ENCODE data around the gene NDEL1.

The NDEL1 gene

DNA sequence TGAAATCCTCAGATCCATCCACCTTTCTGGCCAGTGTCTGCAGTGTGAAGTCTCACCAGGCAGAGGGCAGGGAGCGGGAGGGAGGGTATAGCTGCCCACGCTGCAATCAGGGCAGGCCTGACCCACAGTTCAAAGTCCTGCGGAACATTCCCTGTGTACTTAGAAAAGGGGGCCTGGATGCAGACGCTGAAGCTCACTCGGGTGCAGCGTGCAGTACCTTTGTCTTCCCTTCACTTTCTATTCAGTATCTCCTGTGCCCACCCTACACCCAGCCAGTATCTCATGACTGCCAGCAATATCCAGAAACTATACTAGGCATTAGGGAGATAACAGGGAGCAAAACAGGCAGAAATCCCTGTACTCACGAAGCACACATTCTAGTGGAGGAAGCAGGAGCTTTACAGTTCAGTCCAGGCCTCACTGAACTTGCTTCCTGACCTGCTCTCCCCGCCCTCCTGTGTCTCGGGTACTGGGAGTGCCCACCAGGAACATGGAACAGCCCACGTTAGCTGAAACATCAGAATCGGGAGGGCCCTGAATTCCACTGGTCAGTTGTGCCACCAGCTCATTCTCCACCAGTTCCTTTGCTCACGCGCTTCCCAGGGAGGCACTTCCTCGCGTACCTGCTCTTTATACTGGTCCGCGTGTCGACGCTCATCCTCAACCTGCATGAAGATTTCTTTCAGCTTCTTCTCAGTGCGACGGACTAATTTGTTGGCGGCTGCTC, 42.2 kb downstream of the NDEL1 start:
- no peak for DNase-seq (ENCODE audit: low read depth in 3 of 3)

DNA sequence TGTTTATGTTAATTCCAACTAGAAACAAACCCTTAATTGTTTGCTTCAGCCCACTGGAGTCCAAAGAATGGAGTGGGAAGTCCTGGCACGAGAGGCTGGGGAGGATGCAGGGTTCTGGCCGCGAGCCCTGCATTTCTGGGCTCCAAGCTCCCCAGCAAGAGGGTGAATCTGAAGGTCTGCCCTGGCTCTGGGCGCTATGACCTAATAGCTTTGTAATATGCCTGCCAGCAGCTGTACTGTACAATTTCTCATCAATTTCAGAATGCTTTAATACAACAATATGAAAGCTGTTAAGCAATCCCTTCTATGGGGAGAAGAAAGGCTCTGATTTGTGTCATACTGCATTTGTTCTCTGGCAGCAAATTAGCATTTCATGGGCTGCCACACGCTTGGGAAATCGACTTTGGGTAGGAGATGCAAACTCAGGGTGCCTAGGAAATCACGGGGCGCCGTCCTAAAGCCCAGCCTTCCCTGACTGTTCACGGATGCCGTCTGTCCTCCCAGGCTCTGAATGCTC, 43.8 kb downstream of the NDEL1 start:
- no peak for DNase-seq (ENCODE audit: low read depth in 3 of 3)

DNA sequence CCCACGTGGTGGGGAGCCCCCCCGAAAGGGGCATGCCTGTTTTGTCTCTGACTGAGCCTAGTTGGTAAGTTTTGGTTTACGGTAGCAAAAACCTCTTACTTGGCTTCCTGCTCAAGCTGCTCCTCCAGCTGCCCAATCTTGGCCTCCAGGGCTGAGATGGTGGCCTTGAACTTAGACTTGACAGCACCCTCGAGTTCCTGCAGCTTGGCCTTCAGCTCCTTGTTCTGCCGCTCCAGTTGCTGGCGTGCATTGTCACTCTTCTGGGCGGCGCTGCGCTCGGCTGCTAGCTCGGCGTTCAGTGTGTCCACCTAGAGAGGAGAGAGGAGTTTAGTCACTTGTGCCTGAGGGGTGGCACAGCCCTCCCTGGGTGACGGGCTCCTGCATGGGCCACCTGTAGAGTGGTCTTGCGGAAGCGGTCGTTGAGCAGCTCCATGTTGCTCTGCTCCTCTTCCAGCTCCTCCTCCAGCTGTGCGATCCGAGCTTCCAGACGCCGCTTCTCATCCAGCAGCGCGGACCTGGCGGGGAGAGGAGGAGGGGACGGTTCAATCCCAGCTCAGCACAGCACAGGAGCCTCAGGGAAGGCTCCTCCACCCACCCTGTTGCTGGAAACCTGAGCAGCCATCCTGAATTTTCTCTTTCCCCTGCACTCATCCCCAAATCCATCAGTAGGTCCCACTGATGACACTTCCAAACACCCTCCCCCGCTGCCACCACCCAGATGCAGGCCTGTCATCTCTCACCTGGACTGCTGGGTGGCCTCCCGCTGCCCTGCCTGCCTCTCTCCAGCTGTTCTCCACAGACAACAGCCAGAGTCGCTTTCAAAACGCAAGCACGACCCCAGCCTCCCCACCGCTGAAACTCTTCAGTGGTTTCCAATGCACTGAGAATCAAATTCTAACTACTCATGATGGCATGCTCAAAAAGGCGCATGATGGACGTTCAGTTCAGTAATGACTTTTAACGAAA, 44.6 kb downstream of the NDEL1 start:
- DNase-seq (ENCODE audit: low read depth in 3 of 3) = no peak

DNA sequence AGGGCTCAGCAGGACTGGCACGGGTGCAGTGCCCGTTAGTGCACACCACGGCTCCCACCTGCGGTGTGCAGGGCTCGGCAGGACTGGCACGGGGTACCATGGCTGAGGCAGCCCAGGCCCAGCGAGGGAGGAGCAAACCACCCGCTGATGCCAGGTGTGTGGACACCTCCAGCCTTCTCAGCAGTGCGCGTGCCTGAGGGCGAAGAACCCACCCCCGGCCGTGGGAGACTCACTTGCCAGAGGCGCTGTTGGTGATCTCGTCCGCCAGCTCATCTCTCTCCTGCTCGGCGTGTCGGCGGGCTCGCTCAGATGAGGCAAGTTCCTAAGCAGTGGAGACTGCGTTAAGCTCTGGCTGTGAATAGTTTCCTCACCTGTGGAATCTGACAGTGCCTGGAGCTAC, 45.4 kb downstream of the NDEL1 start:
- no peak for DNase-seq (ENCODE audit: low read depth in 3 of 3)

DNA sequence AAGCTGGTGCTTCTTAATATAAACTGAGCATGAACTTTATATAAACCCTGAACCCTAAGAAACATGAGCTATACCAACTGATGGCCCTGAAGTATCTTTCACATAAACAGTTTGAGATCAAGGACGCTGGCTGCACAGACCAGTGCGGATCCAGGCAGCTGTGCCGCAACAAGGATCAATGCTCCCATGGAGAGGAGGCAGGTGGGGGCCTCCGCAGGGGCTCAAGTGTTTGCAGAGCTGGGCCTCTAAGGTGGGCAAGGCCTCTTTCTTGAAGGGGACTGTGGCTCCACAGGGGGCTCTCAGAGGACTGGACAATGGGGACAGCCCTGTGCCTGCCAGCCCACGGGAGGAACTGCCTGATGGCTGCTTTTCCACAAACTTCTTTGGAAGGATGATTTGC, 46.0 kb downstream of the NDEL1 start:
- no peak for DNase-seq (ENCODE audit: low read depth in 3 of 3)

DNA sequence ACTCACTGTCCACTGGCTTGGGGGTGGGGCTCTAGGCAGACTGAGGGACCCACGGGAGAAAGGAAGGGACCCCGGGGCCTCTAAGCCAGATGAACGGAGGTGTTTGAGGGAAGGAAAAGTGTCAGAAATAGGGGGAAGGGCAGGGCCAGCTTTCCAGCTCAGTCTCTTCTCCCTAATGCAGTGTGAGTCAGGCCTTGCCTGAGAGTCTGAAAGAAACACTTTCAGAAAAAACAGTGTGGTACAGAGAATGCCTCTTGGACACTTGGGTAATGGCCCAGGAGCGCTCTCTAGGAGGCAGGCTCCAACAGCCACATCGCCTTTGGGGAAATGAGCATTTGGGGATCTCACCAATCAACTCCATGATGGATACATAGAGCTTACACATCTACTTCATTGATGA, 46.9 kb downstream of the NDEL1 start:
- DNase-seq (ENCODE audit: low read depth in 3 of 3) = no peak

DNA sequence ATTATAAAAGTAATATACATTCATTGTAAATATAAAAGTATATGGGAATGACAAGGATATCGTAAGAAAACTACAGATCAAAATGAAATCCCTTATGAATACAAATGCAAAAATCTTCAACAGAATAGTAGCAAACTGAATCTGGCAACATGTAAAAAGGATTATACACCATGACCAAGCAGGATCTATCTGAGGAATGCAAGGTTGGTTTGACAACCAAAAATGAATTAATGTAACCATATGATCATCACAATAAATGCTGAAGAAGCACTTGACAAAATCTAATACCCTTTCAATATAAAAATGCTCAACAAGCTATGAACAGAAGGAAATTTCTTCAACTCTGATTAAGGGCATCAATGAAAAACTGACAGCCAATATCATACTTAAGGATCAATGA, 48.8 kb downstream of the NDEL1 start:
- DNase-seq (ENCODE audit: low read depth in 3 of 3) = no peak

DNA sequence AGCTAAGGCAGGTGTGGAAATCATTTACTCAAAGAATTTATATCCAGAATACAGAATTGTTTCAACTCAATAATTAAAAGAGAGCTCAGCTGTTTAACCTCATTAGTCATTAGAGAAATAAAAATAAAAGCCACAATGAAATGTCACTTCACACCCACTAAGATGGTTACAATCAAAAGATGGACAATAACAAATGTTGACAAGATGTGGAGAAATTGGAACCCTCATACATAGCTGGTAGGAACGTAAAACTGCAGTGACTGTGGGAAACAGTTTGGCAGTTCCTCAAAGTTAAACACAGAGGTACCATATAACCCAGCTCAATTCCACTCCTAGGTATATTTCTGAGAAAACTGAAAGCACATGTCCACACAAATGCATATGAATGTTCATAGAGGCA, 49.8 kb downstream of the NDEL1 start:
- no peak for DNase-seq (ENCODE audit: low read depth in 3 of 3)

DNA sequence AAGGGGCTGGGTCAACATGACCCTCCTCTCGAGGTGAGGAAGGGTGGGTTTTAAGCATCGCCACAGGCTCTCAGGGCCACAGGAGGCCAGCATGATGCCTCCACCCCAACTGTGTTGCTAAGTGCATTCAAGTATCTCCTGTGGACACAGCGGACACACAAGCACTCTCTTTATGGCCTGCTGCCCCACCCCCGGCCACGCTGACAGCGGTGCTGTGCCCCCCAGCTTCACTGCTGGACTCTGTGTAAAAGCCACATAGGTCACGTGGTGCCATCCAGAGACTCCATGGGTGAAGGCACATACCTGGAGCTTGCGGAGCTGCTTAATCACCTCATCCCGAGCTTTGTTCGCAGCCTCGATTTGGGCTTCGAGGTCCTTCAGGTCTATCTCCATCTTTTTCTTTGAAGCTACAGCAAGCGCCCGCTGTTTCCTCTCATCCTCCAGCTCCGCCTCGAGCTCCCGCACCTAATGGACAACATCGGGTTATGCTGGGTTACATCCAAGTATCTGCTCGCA, 51.5 kb downstream of the NDEL1 start:
- no peak for DNase-seq (ENCODE audit: low read depth in 3 of 3)

DNA sequence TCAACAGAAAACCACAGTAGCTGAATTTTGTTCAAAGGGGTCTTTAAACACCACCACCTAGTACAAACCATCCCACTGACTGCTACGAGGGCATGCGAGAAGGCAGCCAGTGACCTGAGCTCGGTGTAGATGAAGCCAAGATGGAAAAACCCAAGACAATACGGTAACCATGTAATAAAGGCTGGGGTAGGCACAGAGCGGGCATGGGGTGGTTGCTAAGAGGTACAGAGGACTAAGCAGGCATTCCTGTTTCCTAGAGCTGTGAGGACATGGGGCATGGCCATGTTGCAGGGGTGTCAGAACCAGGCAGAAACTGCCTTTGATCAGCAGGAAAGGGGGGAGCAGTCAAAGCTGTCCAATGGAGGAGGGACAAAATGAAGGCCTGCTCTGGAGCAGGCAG, 52.1 kb downstream of the NDEL1 start:
- no peak for DNase-seq (ENCODE audit: low read depth in 3 of 3)

DNA sequence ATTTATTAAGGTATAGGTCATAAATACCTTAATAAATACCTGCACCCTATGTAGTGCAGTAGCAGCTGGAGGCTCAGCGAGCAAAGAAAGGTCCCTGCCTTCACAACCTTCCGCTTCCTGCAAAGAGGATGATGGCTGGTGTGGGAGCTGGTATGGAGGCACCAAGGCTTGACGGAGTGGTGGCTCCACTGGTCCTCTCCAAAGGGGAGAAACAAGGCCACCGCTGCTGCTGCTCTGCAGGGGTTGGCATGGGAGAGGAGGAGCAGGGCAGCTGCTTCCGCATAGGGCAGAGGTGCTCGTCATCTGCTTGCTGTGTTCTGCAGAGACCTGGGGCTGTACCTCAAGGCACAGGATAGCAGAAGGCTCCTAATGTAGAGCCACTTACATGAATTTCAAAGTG, 52.8 kb downstream of the NDEL1 start:
- DNase-seq (ENCODE audit: low read depth in 3 of 3) = no peak

DNA sequence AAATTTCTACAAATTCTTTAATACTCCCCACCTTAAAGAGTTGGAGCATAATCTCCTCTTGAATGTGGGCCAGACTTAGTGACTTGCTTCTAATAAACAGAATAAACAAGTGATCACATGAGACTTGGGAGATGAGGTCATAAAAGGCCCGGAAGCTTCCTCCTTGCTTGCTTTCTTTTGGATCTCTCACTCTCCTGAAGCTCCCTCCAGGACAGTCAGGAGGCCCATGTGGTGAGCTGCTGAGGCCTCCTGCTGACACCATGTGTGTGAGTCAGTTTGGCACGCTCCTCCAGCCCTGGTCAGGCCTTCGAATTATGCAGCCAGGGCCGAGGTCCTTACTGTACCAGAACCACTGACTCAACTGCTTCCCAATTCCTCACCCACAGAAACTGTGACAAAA, 53.2 kb downstream of the NDEL1 start:
- no peak for DNase-seq (ENCODE audit: low read depth in 3 of 3)

DNA sequence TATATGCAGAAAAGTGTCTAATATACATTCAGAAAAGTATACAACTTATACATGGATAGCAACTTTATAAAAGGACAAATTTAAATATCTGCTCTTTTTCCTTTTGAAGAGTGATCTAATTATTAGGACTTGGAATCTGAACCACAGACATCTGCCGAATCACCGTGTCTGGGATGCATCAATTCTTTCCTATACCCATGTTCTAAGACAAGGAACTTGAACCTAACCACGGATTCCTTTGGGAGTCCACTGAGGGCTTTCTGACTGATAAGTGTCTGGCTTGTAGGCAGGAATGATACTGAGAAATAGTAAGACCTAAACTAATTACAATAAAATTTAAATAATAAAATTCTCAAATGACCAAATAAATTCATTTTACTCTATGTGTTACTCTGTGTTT, 54.2 kb downstream of the NDEL1 start:
- DNase-seq (ENCODE audit: low read depth in 3 of 3) = no peak

DNA sequence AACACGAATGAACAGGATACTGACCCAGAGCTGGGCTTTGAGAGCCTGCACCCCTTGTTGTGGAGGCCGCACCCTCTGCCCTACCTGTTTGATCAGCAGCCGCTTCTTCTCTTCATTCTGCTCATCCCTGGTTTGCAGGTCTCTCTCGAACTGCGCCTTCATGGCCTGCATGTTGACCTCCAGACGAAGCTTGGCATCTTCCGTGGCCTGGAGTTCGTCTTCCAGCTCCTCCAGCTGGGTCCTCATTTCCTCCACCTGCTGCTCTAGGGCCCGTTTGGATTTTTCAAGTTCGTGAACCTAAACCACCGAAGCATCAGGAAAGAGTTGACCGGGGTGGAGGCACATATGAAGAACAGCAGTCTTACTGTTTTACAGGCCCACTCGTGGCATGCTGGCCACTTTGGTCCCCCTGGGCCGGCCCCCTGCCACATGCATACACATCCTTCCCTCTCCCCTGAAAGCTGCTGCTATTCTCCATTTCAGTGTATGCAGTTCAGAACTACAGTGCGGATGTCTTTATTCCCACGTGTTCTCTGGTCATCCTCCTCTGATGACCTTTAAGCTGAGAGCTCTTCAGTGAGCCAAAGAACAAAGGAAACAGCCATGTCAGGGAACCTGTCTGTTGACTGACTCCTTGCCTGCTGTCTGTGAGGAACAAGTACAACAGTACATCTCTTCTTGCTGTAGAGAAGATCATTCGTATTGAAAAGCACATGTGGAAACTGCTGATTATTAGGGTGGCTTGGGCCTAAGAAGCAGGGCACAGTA, 54.8 kb downstream of the NDEL1 start:
- DNase-seq (ENCODE audit: low read depth in 3 of 3) = no peak

DNA sequence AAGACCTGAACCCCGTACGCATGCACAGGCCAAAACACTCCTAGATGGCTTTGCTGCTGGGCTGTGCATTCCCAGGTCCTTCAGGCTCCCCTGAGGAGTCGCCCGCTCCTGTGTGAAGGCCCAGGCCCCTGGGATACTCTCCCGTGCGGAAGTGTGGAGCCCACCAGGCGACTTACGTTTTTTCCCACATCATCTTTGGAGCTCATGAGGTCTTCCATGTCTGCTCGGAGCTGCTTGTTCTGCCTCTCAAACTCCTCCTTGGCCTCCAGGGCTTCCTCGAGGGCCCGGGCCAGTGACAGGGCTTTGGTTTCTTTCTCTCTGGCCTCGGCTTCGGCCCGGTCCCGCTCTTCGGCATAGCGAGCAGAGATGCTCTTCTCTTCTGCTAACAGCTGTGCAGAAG, 56.4 kb downstream of the NDEL1 start:
- DNase-seq (ENCODE audit: low read depth in 3 of 3) = no peak

DNA sequence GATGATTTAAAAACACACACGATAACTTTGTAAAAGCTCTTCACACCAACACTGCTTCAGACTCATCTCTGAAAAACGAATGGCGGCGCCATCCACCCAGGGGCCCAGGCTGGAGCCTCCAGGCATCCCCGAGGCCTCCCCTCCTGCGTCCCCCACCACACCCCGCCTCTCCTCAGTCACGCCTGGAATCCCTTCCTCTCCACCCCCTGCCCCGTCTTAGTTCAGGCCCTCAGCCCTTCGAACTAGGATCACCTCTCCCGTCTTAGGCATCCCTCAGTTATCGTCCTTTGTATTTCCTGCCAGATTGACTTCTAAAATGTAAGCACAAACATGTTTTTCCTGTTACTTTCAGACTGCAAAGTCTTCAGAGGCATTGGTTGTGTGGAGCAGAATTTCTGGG, 58.3 kb downstream of the NDEL1 start:
- DNase-seq (ENCODE audit: low read depth in 3 of 3) = no peak

DNA sequence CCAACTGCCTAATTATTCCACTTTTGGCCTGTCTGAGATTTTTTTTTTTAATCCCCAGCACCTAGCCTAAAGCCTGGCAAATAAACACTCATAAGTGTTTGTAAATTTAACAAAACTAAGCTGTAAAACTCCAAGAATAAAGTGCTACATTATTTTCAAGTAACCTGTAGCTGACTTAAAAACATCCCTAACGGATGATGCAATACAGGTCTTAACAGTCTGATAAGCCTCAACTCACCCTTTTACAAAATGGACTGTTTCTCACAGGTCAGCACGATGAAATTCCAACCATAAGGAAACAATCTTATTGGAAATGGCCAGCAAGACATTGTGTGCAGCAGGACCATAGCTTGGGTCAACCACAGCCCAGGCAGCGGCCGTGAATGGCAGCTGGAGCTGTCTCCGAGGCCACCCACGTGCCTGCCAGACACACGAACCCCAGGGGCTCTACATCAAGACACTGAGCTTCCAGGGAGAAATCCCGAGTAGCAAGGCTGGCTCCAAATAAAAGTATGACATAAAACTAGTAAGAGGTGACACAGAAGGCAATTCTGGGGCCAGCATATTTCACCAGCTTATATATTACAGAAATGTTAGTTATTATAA, 58.9 kb downstream of the NDEL1 start:
- no peak for DNase-seq (ENCODE audit: low read depth in 3 of 3)

DNA sequence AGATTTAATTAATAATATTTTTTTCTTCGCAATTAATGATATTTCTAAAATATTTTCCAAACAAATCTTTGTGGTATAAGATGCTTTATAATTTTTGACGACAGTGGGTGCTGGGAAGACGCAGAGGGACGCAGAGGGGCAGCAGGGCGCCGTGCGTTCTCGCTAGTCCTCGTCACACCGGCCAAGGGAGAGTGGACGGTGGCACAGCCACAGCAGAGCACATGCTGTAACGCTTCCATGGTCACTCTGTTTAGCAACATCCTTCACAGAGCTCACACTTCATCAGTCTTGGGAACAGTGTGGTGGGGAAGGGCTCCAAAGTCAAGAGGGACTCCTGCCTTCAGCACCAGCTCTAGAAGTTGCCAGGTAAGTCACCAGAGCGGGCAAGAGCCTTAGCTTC, 60.4 kb downstream of the NDEL1 start:
- DNase-seq (ENCODE audit: low read depth in 3 of 3) = no peak

DNA sequence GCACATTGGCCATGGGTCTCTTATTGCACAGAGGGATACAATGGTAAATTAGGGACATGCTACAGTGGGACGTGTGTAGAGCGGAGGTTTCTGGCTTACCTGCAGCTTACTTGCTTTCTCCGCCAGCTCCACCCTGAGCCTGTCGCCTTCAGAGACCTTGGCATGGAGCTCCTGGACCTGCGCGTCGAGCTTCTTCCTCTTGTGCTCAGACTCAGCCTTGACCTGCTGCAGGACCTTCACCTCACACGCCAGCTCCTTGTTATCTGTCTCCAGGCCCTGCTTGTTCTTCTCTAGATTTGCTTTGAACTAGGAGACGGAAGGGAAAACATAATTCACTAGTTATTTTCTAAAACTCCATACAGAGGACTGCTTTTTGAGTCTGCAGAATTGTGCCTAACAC, 63.5 kb downstream of the NDEL1 start:
- no peak for DNase-seq (ENCODE audit: low read depth in 3 of 3)

DNA sequence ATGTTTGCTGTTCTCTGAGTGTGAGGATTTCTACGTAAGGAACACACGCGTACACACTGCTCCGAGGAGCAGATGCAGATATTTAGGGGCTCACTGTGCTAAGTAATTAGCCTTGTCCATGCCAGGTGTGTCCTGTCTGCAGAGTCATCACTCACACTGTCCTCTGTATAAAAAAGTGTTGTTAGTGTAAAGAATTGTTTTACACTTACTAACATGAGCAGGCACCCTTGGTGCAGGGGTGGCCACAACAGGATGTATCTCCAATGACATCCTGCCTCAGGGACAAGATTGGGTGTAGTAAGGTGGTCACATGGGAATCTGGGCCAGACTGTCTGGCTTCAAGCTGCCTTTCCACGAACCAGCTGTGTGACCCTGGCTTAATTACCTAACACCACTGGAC, 63.9 kb downstream of the NDEL1 start:
- no peak for DNase-seq (ENCODE audit: low read depth in 3 of 3)

DNA sequence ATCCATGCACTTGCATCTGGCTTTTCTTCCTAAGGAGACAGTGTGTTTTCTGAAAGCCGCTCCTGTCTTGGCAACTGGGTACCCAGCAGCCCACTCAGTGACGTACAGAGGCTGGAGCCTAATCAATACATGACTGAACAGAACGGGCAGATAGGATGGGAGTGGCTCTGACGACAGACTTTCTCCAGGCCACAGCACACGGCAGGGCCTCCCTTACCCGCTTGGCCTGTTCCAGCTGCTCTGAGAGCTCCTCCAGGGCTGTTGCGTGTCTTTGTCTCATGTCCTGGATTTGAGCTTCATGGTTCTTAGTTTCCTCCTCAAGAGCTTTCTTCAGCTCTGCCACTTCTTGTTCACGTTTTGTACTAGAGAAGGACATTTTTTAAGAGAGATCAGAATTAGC, 64.9 kb downstream of the NDEL1 start:
- no peak for DNase-seq (ENCODE audit: low read depth in 3 of 3)

DNA sequence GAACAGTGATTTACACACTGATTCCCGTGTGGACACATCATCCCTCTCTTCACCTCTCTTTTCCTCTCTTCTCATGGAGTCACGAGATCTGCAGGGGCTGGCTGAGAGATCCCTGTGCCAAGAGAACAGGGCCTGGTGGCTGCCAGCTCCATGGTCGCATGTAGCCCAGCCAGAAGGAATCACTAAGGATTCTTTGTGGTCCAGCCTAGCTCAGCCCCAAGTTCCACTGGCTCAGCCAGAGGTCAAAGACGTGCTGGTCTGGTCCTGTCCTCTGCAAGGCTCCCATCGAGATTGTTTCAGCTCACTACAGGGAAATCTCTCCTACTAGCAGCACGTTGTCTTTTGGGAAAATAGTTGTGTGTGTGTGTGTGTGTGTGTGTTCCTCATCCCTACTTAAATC, 66.4 kb downstream of the NDEL1 start:
- DNase-seq (ENCODE audit: low read depth in 3 of 3) = no peak

Data from stimulated activated CD4-positive, alpha-beta T cell treated with anti-CD3 and anti-CD28 coated beads, TNF-alpha, amount 100 ng/mL, for 4 hours (primary cell).